ENCODE data around the gene MAFF.

MAFF gene

DNA sequence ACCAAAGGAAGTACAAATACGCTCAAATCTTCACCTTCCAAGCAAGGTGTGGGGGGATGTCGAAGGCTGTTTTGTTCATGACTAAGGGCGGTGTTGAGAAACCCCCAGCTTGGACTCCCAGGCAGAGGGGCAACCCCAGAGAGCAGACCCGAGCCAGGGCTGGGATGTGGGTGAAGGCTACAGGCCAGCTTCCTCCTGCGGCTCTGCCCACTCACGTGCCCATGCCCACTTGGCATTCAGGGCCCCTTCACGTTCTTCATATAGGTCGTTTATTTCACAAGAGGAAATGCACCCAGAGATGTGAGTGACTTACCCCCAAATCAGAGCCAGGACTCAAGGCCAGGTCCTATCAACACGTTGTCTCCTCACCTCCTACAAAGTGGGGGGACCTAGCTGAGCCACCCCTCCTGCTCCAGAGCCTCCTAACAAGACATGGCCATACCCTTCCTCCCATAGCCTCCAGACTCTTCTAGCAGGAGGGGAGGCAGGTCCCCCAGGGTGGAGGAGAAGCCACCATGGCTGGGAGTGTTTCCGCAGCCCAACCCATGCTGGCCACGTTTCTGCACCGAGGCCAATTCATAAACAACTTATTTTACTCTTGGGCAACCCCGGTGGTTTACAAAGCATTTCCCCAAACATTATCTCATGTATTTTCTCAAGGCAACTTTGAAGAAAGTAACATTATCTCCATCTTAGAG is 49.0 kb downstream of the MAFF start:
- DNase-seq, result no peak

DNA sequence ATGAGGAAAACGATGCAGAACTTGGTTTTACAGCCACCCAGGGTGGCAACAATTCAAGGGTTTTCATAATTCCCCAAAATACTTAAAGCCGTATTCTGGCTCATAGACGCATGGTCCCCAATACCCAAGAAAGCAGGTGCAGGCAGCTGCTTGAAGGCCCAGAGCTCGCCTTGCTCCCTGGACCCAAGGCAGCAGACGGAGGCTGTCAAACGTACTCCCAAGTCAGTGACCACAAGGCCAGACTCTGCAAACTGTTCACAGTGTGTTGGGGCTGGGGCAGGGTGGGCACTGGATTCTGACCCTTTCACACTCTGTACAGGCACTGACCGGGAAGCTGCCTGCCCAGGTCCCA is 49.5 kb downstream of the MAFF start:
- no peak for DNase-seq

DNA sequence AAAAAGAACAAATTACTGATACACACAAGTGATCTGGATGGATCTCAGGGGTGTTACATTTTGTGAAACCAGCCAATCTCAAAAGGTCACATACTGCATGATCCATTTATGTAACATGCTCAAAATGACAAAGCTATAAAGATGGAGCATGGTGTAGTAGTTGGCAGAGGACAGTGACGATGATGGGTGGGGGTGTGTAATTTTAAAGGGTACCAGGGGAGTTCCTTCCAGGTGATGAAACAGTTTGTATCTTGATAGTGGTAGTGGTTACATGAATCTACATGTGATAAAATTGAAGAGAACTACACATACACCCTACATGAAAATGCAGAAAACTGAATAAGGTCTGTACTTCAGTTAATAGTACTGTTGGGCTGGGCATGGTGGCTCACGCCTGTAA is 53.9 kb downstream of the MAFF start:
- DNase-seq, result no peak

DNA sequence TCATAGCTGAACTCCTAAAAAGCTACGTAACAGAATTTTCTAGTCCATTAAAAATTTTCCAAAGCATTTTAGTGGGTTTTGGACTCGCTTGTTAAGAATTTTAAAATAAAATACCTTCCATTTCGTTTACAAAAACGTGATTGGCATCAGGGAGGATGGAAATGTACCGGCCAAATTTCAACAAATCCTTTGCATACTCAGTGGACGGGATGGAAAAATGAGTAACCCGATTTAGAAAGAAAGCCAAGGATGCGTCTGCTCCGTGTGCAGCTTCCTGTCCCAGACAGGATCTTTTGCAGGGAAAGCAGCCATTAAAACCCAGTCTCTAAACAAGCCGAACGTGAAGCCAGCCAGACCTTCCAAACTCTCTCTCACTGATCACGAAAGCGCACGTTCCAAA is 55.4 kb downstream of the MAFF start:
- no peak for DNase-seq

DNA sequence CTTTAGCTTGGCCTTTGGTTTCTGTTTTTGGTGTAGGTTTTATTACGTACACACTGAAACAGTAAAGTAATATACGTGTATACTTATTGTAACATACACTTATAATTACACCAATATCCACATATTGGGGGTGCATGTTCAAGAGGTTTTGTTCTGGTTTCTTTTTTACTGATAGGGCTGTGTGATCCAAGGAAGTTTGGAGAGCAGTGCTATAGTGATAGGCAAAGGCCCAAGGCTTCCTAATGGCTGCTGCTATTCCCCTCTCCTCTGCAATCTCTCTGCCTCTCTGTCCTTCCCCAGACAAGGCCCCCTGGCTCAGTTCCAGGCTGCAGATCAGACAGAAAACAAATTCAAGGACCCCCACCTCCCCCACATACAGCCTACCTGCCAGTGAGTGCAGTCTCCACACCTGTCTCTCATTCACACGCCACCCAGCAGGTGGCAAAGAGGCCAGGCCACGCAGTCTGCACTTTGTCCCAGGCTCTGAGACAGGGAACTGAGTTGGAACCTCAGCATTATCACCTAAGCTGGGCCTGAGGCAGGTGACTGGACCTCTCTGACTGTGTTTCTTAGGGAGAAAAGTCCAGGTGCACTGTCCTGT is 56.0 kb downstream of the MAFF start:
- DNase-seq, result peak; percentile 86

DNA sequence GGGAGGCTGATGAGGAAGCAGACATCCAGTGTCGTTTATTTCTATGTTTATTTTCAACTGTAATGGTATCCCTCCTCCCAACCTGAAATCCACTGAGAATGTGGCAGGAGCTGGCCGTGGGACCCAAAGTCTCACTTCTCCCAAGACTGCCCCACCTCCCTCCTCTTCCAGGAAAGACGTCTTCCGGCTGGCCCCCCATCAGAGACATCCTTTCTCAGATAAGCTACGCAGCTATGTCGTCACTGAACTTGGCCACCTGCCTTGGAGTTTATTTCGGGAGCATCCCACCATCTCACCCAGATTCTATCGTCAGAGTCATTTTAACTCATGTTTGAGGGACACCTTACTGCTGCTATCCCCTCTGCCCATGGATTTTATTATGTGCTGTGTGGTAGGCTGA is 57.1 kb downstream of the MAFF start:
- no peak for DNase-seq

DNA sequence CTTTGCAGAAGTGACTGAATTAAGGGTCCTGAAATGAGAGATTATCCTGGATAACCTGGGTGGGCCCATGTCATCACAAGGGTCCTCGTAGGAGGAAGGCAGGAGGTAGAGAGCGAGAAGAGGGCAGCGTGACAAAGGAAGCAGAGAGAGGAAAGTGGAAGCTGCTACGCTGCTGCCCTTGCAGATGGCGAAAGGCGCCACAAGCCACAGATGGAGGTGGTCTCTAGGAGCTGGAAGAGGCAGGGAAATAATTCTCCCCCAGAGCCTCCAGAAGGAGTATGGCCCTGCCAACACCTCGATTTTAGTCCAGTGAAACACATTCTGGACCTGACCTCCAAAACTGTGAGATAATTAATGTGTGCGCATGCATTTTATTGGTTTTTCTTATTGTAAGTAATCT is 57.6 kb downstream of the MAFF start:
- no peak for DNase-seq

DNA sequence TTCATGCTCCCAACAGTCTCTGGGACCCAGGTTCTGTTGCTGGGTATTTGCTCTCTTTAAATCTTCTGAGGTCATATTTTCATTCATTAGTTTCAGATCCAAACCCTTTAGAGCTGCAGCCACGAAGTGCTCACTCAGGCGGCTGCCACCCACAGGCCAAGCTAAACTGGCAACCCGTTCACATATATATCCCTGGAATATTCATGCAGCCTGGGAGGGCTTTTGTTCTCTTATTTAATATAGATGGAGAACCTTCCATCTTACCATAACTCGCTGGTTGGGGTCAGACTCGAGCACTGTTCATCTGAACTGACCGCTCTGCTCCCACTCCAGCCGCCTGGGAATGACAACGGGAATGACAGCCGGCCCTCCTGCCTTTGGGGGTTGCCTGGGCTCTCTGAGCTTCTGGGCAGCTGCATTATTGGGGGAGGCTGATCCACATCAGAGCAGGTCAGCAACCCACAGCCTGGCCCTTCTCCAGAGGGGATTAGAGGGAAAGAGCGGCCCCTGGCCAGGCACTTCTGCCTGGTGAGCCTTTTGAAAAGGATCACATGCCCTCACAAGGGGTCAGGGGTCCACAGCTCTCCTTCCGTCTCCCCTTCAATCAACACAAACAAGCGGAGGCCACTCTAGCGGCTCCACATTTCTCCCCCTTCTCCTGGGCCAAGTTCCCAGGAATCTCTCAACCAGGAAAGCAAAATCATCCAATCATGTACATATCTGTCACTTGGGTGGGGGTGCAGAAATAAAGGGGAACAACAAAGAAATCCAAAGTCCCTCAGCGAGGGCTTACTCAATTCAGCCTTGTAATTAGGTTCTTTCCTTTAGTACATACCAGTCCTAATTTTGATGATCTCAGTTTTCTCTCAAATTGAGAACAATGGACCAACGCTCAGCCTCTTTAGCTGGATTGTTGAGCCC is 59.2 kb downstream of the MAFF start:
- DNase-seq, result no peak

DNA sequence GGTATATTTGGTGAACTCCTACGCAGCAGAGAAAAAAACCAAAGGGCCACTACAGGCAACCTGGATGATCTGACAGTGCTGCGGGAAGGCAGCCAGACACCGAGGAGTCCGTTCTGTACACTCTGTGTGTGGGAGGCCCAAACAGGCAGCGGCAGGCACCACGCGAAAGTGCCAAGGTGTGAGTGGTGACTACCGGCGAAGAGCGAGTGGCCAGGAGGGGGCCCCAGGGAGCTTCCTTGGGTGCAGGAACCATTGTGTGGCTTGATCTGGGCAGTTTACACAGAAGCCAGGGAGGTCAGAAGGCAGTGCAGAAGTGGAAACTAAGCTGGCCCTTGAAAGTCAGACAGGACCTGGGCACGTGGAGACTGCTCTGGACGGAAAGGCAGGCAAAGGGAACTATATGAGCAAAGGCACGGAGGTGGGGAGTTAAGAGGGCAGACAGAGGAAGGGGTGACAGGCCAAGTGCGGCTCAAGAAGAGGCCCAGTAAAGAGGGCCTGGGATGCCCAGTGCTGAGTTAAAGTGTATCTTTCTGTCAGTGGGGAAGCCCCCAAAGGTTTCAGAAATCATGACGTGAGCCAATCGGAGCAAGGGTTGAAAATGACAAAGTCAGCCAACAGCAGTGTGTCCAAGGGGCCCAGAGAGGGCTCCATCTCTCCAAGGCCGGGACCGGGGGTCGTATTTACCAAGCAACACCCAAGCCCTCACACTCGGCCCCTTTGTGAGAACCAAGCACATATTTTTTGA is 60.4 kb downstream of the MAFF start:
- no peak for DNase-seq

DNA sequence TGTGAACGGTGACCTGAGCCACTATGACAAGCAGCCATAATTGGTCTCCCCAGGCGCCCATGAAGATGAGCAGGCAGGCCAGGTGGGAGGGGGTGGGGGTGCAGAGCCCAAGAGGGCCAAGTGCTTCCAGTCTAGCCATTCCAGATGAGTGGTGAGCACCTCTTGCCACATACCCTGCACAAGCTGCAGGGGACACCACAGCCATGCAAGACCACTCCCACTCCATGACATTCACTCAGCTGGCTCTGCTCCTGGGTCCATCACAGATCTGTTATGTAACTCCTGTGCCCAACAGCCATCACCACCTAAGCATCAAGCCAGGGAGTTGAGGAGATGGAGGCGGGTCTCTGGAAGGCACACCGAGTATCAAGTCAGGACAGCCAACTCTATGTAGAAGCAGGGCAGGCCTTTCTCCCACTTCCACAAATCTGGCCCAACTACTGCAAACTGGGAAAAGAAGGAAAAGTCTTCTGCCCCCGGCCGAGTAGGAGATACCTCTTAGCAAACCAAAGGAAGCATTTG is 62.6 kb downstream of the MAFF start:
- DNase-seq, result no peak
